ENCODE measurements around the gene TCTN1. TPM values are rescaled to one million over a fixed set of nuclear protein-coding genes. Genes with fewer than 3 reads are reported as not detected.
A peak's percentile ranks its signal among the peaks of the same experiment; 100 is the strongest.

TCTN1 gene
- total and polyA plus RNA-seq, 2 of the 13 experiments (the other 11 are each of a cell fraction or from before 2014, with no cell fraction given): 13.6 to 16.0 TPM

DNA sequence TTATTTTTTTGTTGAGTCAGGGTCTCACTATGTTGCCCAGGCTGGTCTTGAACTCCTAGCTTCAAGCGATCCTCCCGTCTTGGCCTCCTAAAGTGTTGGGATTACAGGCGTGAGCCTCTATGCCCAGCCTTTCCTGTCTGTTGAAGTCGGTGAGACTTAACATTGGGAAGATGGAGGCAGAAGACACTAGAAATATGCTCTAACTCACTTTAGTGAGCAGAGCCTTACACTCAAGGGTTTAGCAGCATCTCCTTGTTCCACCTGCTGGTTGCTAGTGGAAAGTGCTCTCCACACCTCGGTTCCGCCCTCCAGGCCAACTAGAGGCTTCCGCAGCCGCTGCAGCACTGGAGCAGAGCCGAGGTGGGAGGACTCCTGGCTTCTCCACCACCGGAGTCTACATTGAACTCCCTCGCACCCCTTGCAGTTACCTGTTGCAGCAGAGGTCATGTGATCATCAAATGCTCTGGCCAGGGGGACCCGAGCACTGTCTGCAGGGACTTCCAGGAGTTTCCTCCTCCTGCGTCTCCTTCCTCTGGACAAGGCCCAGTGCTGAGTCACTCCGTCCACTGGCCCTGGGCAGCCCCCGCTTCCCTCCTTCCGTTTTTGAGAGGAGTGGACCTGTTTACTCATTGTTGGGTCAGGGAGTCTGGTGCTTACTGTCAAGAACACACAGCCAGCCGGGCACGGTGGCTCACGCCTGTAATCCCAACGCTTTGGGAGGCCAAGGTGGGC, 84.4 kb downstream of the TCTN1 start (continued):
- TF ChIP-seq, protein P1, sequence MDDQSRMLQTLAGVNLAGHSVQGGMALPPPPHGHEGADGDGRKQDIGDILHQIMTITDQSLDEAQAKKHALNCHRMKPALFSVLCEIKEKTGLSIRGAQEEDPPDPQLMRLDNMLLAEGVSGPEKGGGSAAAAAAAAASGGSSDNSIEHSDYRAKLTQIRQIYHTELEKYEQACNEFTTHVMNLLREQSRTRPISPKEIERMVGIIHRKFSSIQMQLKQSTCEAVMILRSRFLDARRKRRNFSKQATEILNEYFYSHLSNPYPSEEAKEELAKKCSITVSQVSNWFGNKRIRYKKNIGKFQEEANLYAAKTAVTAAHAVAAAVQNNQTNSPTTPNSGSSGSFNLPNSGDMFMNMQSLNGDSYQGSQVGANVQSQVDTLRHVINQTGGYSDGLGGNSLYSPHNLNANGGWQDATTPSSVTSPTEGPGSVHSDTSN (CRISPR knock-in tag; IDR thresholded peaks at IDR 0.05; ENCODE audit: borderline replicate concordance): no peak
- TF ChIP-seq ZNF567 (CRISPR knock-in tag; IDR thresholded peaks at IDR 0.05; ENCODE audit: borderline replicate concordance) (no peak), SRSF1 (optimal IDR thresholded peaks at IDR 0.05; ENCODE audit: low read depth, low read length) (no peak), HOXA7 (CRISPR knock-in tag; IDR thresholded peaks at IDR 0.05) (no peak), ARNTL (CRISPR knock-in tag; IDR thresholded peaks at IDR 0.05) (no peak), ZNF558 (CRISPR knock-in tag; IDR thresholded peaks at IDR 0.05; ENCODE audit: borderline replicate concordance) (no peak), SAFB2 (CRISPR knock-in tag; IDR thresholded peaks at IDR 0.05; ENCODE audit: borderline replicate concordance, low read depth) (no peak; the same call in 1 of the 2 replicates), MBD4 (IDR thresholded peaks at IDR 0.05; ENCODE audit: borderline replicate concordance, low read length) (no peak), ZFY (CRISPR knock-in tag; IDR thresholded peaks at IDR 0.05) (peak; percentile 41; the same call in 1 of the 2 replicates), MXD4 (CRISPR knock-in tag; IDR thresholded peaks at IDR 0.05) (peak; percentile 53; the same call in 1 of the 2 replicates), HNRNPK (IDR thresholded peaks at IDR 0.05; ENCODE audit: low read depth, low read length, poor library complexity, severe bottlenecking) (no peak), HOXA5 (CRISPR knock-in tag; IDR thresholded peaks at IDR 0.05) (no peak), ZNF20 (CRISPR knock-in tag; IDR thresholded peaks at IDR 0.05) (no peak), TGIF2 (CRISPR knock-in tag; IDR thresholded peaks at IDR 0.05) (no peak), ZSCAN30 (CRISPR knock-in tag; IDR thresholded peaks at IDR 0.05) (no peak), TBX2 (CRISPR knock-in tag; IDR thresholded peaks at IDR 0.05; ENCODE audit: borderline replicate concordance) (0 out of 2 replicates have a peak, but pooled peaks have one; percentile 52), NFE2L2 (IDR thresholded peaks at IDR 0.05; ENCODE audit: low read length) (peak; percentile 52), MYC (CRISPR knock-in tag; IDR thresholded peaks at IDR 0.05; ENCODE audit: borderline replicate concordance) (no peak), STAT5B (CRISPR knock-in tag; IDR thresholded peaks at IDR 0.05) (no peak), NFATC3 (CRISPR knock-in tag; IDR thresholded peaks at IDR 0.05) (no peak)
- TF ChIP-seq, protein P2, sequence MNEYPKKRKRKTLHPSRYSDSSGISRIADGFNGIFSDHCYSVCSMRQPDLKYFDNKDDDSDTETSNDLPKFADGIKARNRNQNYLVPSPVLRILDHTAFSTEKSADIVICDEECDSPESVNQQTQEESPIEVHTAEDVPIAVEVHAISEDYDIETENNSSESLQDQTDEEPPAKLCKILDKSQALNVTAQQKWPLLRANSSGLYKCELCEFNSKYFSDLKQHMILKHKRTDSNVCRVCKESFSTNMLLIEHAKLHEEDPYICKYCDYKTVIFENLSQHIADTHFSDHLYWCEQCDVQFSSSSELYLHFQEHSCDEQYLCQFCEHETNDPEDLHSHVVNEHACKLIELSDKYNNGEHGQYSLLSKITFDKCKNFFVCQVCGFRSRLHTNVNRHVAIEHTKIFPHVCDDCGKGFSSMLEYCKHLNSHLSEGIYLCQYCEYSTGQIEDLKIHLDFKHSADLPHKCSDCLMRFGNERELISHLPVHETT (CRISPR knock-in tag; conservative IDR thresholded peaks at IDR 0.05): no peak
- TF ChIP-seq, protein P3, sequence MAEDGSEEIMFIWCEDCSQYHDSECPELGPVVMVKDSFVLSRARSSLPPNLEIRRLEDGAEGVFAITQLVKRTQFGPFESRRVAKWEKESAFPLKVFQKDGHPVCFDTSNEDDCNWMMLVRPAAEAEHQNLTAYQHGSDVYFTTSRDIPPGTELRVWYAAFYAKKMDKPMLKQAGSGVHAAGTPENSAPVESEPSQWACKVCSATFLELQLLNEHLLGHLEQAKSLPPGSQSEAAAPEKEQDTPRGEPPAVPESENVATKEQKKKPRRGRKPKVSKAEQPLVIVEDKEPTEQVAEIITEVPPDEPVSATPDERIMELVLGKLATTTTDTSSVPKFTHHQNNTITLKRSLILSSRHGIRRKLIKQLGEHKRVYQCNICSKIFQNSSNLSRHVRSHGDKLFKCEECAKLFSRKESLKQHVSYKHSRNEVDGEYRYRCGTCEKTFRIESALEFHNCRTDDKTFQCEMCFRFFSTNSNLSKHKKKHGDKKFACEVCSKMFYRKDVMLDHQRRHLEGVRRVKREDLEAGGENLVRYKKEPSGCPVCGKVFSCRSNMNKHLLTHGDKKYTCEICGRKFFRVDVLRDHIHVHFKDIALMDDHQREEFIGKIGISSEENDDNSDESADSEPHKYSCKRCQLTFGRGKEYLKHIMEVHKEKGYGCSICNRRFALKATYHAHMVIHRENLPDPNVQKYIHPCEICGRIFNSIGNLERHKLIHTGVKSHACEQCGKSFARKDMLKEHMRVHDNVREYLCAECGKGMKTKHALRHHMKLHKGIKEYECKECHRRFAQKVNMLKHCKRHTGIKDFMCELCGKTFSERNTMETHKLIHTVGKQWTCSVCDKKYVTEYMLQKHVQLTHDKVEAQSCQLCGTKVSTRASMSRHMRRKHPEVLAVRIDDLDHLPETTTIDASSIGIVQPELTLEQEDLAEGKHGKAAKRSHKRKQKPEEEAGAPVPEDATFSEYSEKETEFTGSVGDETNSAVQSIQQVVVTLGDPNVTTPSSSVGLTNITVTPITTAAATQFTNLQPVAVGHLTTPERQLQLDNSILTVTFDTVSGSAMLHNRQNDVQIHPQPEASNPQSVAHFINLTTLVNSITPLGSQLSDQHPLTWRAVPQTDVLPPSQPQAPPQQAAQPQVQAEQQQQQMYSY (CRISPR knock-in tag; IDR thresholded peaks at IDR 0.05): no peak
- TF ChIP-seq, protein P4, sequence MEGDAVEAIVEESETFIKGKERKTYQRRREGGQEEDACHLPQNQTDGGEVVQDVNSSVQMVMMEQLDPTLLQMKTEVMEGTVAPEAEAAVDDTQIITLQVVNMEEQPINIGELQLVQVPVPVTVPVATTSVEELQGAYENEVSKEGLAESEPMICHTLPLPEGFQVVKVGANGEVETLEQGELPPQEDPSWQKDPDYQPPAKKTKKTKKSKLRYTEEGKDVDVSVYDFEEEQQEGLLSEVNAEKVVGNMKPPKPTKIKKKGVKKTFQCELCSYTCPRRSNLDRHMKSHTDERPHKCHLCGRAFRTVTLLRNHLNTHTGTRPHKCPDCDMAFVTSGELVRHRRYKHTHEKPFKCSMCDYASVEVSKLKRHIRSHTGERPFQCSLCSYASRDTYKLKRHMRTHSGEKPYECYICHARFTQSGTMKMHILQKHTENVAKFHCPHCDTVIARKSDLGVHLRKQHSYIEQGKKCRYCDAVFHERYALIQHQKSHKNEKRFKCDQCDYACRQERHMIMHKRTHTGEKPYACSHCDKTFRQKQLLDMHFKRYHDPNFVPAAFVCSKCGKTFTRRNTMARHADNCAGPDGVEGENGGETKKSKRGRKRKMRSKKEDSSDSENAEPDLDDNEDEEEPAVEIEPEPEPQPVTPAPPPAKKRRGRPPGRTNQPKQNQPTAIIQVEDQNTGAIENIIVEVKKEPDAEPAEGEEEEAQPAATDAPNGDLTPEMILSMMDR (CRISPR knock-in tag; IDR thresholded peaks at IDR 0.05): peak; percentile 84
